Panc1 (cell line): ENCODE measurements around the gene SAP30BP. TPM values are rescaled to one million over a fixed set of nuclear protein-coding genes. Genes with fewer than 3 reads are reported as not detected.

ENCODE experiments used
- ATAC-seq: fragments of 200-7000 bp; cut with Tn5 transposase; 2 replicates; pipeline ENCODE4 v1.9.1; 2020; ENCODE audit warnings: mild to moderate bottlenecking, moderate library complexity
- BruUV-seq: library from RNA; stranded (reverse); fragments of 400-500 nt; replicated peaks from 2 replicates; lab custom pipeline; 2021; lab: Mats Ljungman, UMichigan
- CTCF ChIA-PET: fragments of 300-600 bp; sonication (Branson Sonifier 250); formaldehyde crosslinking; loops from one replicate; lab custom pipeline; 2022; ENCODE audit warnings: antibody characterized with exemption; lab: Charles Lee
- POLR2A ChIA-PET: fragments of 300-600 bp; sonication (Branson Sonifier 250); formaldehyde crosslinking; loops from one replicate; lab custom pipeline; 2022; ENCODE audit warnings: antibody characterized with exemption; lab: Charles Lee
- DNase-seq: peaks from one replicate; pipeline ENCODE4 v3.0.0-alpha.2; 2010; ENCODE audit warnings: low read depth, low spot score
- H3K27ac ChIP-seq: 2 replicates; pipeline ENCODE4 v1.5.1; 2011; ENCODE audit warnings: mild to moderate bottlenecking, low read length, inconsistent platforms
- H3K27me3 ChIP-seq: fragments of 200-500 bp; sonication (Bioruptor generic); 2 replicates; pipeline ENCODE4 v1.6.0; 2014; ENCODE audit warnings: low read length, inconsistent platforms; ENCODE audit not compliant: control insufficient read depth, insufficient read depth
- H3K36me3 ChIP-seq: fragments of 200-500 bp; sonication (Bioruptor generic); 2 replicates; pipeline ENCODE4 v1.5.1; 2014; ENCODE audit warnings: inconsistent platforms, mild to moderate bottlenecking, low read length, moderate library complexity; ENCODE audit not compliant: control insufficient read depth, insufficient read depth
- H3K4me1 ChIP-seq: 2 replicates; pipeline ENCODE4 v1.5.1; 2011; ENCODE audit warnings: inconsistent platforms, mild to moderate bottlenecking, low read length, moderate library complexity; ENCODE audit not compliant: control insufficient read depth, insufficient read depth
- H3K4me3 ChIP-seq, 2 experiments: 2 replicates each; pipeline ENCODE4 v1.5.1; 2011 to 2012; ENCODE audit warnings: low read depth in 2 of 2, low read length in 2 of 2, mild to moderate bottlenecking in 2 of 2, inconsistent platforms in 1 of 2, moderate library complexity in 1 of 2
- H3K9me3 ChIP-seq: fragments of 200-500 bp; sonication (Bioruptor generic); 2 replicates; pipeline ENCODE4 v1.5.1; 2014; ENCODE audit warnings: low read depth, mild to moderate bottlenecking, inconsistent platforms, low read length, moderate library complexity; ENCODE audit not compliant: control insufficient read depth, insufficient read depth
- CTCF ChIP-seq: fragments of 450-650 bp; IDR thresholded peaks from 2 replicates; pipeline ENCODE4 v1.5.1; 2017; ENCODE audit warnings: mild to moderate bottlenecking
- POLR2AphosphoS5 ChIP-seq: IDR thresholded peaks from 2 replicates; pipeline ENCODE4 v1.6.1; 2012; ENCODE audit warnings: mild to moderate bottlenecking, low read depth, low read length, moderate library complexity
- REST ChIP-seq, 2 experiments: IDR thresholded peaks; 2 replicates each; pipeline ENCODE4 v1.6.1; 2011 to 2012; ENCODE audit warnings: low read depth in 2 of 2, control low read depth in 1 of 2, low read length in 1 of 2, mild to moderate bottlenecking in 1 of 2, moderate library complexity in 1 of 2; ENCODE audit not compliant: insufficient read depth in 1 of 2
- SIN3A ChIP-seq: IDR thresholded peaks from 2 replicates; pipeline ENCODE4 v1.6.1; 2012; ENCODE audit warnings: low read depth, mild to moderate bottlenecking, low read length, moderate library complexity, borderline replicate concordance; ENCODE audit not compliant: insufficient read depth
- TCF7L2 ChIP-seq: IDR thresholded peaks from 2 replicates; pipeline ENCODE4 v1.6.1; 2011; ENCODE audit warnings: mild to moderate bottlenecking, low read depth, low read length, inconsistent platforms
- in situ Hi-C: cut with HindIII; loops from 2 replicates; pipeline ENCODE4 v1.10.0; 2016; ENCODE audit warnings: low sequenced_read_pairs, low pct_unique_long_range_greater_than_20kb
- intact Hi-C: fragments of 100-400 bp; cut with micrococcal nuclease; formaldehyde crosslinking; loops from one replicate; pipeline ENCODE4 v1.10.0; 2022; ENCODE audit not compliant: unreplicated experiment
- total RNA-seq: library from RNA; stranded (reverse); gene quantifications from one replicate; pipeline ENCODE4 v1.2.1, GENCODE V29; 2021; ENCODE audit not compliant: unreplicated experiment

Gene SAP30BP
- total RNA-seq, 1 experiment from 2014 or later, result 138 TPM

DNA sequence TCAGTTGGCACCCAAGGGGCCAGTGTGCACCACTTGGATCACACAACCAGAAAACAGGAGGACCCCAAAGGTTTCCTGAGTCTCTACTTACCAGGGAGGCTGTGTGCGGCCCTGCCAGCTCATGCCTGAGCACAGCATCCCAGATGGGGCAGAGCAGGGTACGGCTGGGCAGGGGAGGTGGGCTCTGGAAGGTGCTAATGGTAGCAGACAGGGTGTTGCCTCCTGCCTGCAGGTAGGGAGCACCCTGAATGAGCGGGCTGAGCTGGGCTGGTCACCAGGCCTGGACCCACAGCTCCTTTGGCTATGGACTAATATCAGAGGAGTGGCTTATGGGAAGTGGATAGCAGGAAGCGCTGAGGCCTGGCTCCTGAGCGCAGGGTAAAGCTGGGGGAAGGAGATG lies 14.8 kb upstream of the SAP30BP start:
- H3K9me3 ChIP-seq, result no peaks in the 10 kb centered on the region
- no peak overlapping the region for H3K27ac ChIP-seq
- H3K36me3 ChIP-seq, result no peaks in the 10 kb centered on the region
- BruUV-seq, result no TSS peak
- DNase-seq (no peak), ATAC-seq (no peak)
- in situ Hi-C loops, result no loop called here
- TF ChIP-seq POLR2AphosphoS5 (no peak), TCF7L2 (no peak), SIN3A (no peak), REST (IDR thresholded peaks at IDR 0.05; ENCODE audit: insufficient read depth in 1 of 2, low read depth in 2 of 2, low read length in 1 of 2) (no peak), CTCF (no peak)
- no peaks in the 10 kb centered on the region for H3K4me1 ChIP-seq
- intact Hi-C loops, result no loop called here
- POLR2A ChIA-PET, result no interaction called here
- H3K4me3 ChIP-seq, result no peak overlapping the region
- H3K27me3 ChIP-seq, result no peaks in the 10 kb centered on the region
- CTCF ChIA-PET, result interaction anchor here (2.7 to 3.5 kb wide), 2 partner anchors 19 to 96 kb away, joined by 17 to 45 read pairs; partner anchors contain the start of gene SMIM5

- Histone ChIP-seq H3K27me3 (no peaks in the 10 kb centered on the region), H3K4me3 (no peak overlapping the region), H3K27ac (no peak overlapping the region), H3K9me3 (no peaks in the 10 kb centered on the region), H3K36me3 (no peaks in the 10 kb centered on the region), H3K4me1 (no peaks in the 10 kb centered on the region)
- intact Hi-C loops, result no loop called here
- ChIA-PET POLR2A (no interaction called here), CTCF (interaction anchor here (1.2 to 3.5 kb wide), 3 partner anchors 14 to 95 kb away, joined by 4 to 45 read pairs (median 17); partner anchors contain the start of genes RECQL5, SAP30BP and SMIM5)
- in situ Hi-C loops, result no loop called here
- ATAC-seq, result peak; percentile 84
- TF ChIP-seq POLR2AphosphoS5 (no peak), REST (IDR thresholded peaks at IDR 0.05; ENCODE audit: insufficient read depth in 1 of 2, low read depth in 2 of 2, low read length in 1 of 2) (no peak), CTCF (peak; percentile 89), SIN3A (no peak)
- DNase-seq, result no peak
- no TSS peak for BruUV-seq
These were observed 14.1 kb upstream of the SAP30BP start for GRCh38 chr17:75652934-75653549.
